Uterus (tissue), 4 donors: ENCODE results near the gene RCAN2. TPM values are rescaled to one million over a fixed set of nuclear protein-coding genes. Genes with fewer than 3 reads are reported as not detected.

ENCODE experiments used
- DNase-seq, 2 donors: peaks; one replicate each; pipeline ENCODE4 v3.0.0-alpha.2; 2019 to 2020
- H3K27ac ChIP-seq, 2 donors: fragments of 200-600 bp; sonication (generic); 1 replicate in 1 of 2; 2 replicates in 1 of 2; pipeline ENCODE4 v1.5.1; 2016 to 2018
- H3K27me3 ChIP-seq, 2 donors: fragments of 200-600 bp; sonication (generic); one replicate each; pipeline ENCODE4 v1.5.1; 2018 to 2019; ENCODE audit warnings: control low read depth in 1 of 2
- H3K36me3 ChIP-seq, 2 donors: fragments of 200-600 bp; sonication (generic); one replicate each; pipeline ENCODE4 v1.5.1; 2019; ENCODE audit warnings: control low read depth in 1 of 2
- H3K4me1 ChIP-seq, 2 donors: fragments of 200-600 bp; sonication (generic); one replicate each; pipeline ENCODE4 v1.5.1; 2018 to 2019; ENCODE audit warnings: control low read depth in 1 of 2
- H3K4me3 ChIP-seq, 2 donors: fragments of 200-600 bp; sonication (generic); 1 replicate in 1 of 2; 2 replicates in 1 of 2; pipeline ENCODE4 v1.5.1; 2018 to 2019; ENCODE audit warnings: mild to moderate bottlenecking in 1 of 2
- H3K9me3 ChIP-seq, 2 donors: fragments of 200-600 bp; sonication (generic); one replicate each; pipeline ENCODE4 v1.5.1; 2019; ENCODE audit warnings: control low read depth in 1 of 2
- POLR2A ChIP-seq, 2 donors: fragments of 450-650 bp; IDR thresholded peaks; one replicate each; pipeline ENCODE4 v1.6.1; 2016; ENCODE audit warnings: antibody characterized with exemption in 2 of 2, mild to moderate bottlenecking in 1 of 2, moderate library complexity in 1 of 2
- intact Hi-C: fragments of 100-400 bp; cut with DNase I; formaldehyde crosslinking; loops from one replicate; pipeline ENCODE4 v1.15.1; 2023; ENCODE audit warnings: low total_unique reads
- total RNA-seq, 4 donors: library from RNA; depleted of rRNA in 3 of 4; stranded (reverse); fragments of >200 nt in 3 of 4; gene quantifications; one replicate each; pipeline versions ENCODE4 v1.1.0 to v1.2.4, GENCODE V29; 2014 to 2023
- TF ChIP-seq, protein P1 (sequence below), 4 experiments: fragments of 200-600 bp in 2 of 4; fragments of 450-650 bp in 2 of 4; sonication (generic) in 2 of 4; IDR thresholded peaks; one replicate each; pipeline ENCODE4 v1.5.1; 2016 to 2019; ENCODE audit warnings: antibody characterized with exemption in 4 of 4, mild to moderate bottlenecking in 2 of 4, moderate library complexity in 1 of 4
- donor health status: DM: yes; HTN: yes; CAD: no.

RCAN2 gene
- 10 to 100 TPM in 2 of 4 donors, 1 to 10 TPM in 2; 3.0 to 36.4 (median 16.3) TPM for total RNA-seq

DNA sequence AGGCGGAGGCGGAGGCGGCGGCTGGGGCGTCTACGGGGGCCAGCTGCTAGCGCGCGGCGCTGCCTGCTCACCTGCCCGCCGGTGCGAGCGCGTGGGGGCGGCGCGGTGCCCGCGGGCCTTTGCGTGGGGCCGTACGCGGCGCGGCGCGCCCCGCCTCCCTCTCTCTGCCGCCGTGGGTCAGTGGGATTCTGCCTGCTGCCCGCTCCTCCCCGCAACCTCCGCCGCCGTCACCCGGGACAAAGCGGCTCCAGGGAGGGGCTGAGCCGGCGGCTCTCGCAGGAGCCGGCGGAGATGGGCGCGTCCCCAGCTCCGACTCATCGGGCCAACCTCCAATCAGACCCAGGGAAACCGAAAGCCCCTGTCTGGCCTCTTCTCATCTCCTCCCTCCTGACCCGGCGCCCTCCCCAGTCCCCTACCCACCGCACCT lies at the start of gene RCAN2:
TSS of gene RCAN2 (minus strand) at position 249 of the 427 bp plus-strand sequence.
- intact Hi-C loops, result no loop called here
- DNase-seq, result peak; percentile 59 to 62

DNA sequence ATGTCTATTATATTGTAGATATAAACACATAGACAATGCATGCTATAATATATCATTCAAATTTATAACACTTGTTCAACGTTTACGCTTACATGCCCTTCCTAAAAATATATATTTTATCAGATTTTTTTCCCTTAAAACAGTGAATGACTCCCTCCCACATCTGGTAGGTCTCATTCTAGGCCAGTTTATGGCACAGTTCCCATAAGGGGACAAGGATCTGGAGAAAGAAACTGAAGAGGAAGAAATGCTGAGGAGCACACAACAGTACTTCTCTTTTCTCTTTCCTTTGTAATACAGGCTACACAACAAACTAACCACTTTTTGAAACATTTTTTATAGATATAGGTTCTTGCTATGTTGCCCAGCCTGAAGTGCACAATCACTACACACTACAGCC lies 48.6 kb upstream of the RCAN2 start:
- no peaks in the 10 kb centered on the region for H3K36me3 ChIP-seq
- no peak overlapping the region for H3K27ac ChIP-seq
- no peak for DNase-seq
- no peaks in the 10 kb centered on the region for H3K4me1 ChIP-seq
- intact Hi-C loops, result no loop called here
- no peaks in the 10 kb centered on the region for H3K27me3 ChIP-seq
- H3K4me3 ChIP-seq, result no peak overlapping the region
- TF ChIP-seq POLR2A (IDR thresholded peaks at IDR 0.05), result no peak
- TF ChIP-seq, protein P1, sequence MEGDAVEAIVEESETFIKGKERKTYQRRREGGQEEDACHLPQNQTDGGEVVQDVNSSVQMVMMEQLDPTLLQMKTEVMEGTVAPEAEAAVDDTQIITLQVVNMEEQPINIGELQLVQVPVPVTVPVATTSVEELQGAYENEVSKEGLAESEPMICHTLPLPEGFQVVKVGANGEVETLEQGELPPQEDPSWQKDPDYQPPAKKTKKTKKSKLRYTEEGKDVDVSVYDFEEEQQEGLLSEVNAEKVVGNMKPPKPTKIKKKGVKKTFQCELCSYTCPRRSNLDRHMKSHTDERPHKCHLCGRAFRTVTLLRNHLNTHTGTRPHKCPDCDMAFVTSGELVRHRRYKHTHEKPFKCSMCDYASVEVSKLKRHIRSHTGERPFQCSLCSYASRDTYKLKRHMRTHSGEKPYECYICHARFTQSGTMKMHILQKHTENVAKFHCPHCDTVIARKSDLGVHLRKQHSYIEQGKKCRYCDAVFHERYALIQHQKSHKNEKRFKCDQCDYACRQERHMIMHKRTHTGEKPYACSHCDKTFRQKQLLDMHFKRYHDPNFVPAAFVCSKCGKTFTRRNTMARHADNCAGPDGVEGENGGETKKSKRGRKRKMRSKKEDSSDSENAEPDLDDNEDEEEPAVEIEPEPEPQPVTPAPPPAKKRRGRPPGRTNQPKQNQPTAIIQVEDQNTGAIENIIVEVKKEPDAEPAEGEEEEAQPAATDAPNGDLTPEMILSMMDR (IDR thresholded peaks at IDR 0.05), result no peak
- H3K9me3 ChIP-seq, result no peaks in the 10 kb centered on the region

More for the DNA sequence above, at the start of gene RCAN2:
- H3K27ac ChIP-seq, result peak within 1 kb of the TSS; percentile 84 to 88
- TF ChIP-seq, protein P1 (IDR thresholded peaks at IDR 0.05), result no peak
- TF ChIP-seq POLR2A (IDR thresholded peaks at IDR 0.05), result peak; percentile 30 to 55
- H3K36me3 ChIP-seq, result no peaks in the 10 kb centered on the region
- no peaks in the 10 kb centered on the region for H3K27me3 ChIP-seq
- peaks cover 0 to 6% of the 10 kb centered on the region in 2 donors for H3K4me1 ChIP-seq
- no peaks in the 10 kb centered on the region for H3K9me3 ChIP-seq
- peak within 1 kb of the TSS; percentile 64 to 71 for H3K4me3 ChIP-seq

DNA sequence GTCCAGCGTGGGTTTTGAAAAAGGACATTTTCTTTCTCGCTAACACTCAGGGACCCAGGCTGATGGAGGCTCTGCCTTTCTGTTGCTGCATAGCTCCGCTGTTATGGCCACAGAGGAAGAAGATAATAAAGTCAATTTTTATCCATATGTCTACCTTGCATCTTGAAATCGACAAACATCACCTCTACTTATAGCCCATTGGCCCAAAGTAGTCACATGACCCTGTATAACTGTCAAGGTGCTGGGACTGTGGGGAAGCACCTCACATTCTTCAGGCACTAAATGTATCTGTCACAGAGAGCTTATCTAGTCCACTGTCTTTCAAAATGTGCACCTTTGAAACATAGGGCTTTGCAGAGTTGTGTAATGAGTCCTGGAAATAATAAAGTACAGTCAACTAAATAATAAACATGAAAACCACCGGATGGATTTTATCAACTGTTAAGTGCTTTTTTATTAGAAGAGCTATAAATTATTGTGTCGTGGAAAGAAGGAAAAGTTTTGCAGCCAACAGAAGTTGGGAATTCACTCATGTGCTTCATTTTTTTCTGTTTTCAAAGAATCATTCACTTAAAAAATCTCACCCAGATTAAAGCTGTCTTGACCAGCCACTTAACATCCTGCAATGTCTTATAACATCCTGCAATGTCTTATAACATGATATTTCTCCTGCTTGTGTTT lies 47.7 kb upstream of the RCAN2 start:
- Histone ChIP-seq H3K27me3 (no peaks in the 10 kb centered on the region), H3K4me3 (no peak overlapping the region), H3K27ac (no peak overlapping the region), H3K4me1 (no peaks in the 10 kb centered on the region), H3K36me3 (no peaks in the 10 kb centered on the region), H3K9me3 (no peaks in the 10 kb centered on the region)
- no peak for DNase-seq
- intact Hi-C loops, result no loop called here
- TF ChIP-seq POLR2A (IDR thresholded peaks at IDR 0.05), result no peak
- TF ChIP-seq, protein P1 (IDR thresholded peaks at IDR 0.05), result no peak

DNA sequence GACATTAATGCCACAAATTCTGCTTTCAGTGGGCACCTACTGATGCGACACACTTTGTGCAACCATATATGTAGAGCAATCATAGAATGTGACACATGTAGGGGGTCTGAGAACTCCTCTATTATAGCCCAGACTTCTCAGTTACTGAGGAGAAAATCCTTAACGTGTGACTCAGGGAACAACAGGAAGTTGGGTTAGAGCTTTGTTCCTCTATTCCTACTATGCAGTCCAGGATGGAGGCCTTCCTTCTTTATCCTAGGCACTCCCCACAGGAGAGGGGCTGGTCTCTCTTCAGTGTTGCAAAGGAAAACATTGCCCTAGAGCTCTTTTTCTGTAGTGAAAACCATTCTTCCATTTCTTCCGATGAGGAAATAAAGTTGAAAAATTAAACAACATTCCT lies 39.6 kb upstream of the RCAN2 start:
- intact Hi-C loops, result no loop called here
- no peaks in the 10 kb centered on the region for H3K4me1 ChIP-seq
- no peak overlapping the region for H3K4me3 ChIP-seq
- no peaks in the 10 kb centered on the region for H3K9me3 ChIP-seq
- no peak for DNase-seq
- H3K36me3 ChIP-seq, result no peaks in the 10 kb centered on the region
- TF ChIP-seq POLR2A (IDR thresholded peaks at IDR 0.05), result no peak
- TF ChIP-seq, protein P1 (IDR thresholded peaks at IDR 0.05), result no peak
- no peaks in the 10 kb centered on the region for H3K27me3 ChIP-seq
- no peak overlapping the region for H3K27ac ChIP-seq

DNA sequence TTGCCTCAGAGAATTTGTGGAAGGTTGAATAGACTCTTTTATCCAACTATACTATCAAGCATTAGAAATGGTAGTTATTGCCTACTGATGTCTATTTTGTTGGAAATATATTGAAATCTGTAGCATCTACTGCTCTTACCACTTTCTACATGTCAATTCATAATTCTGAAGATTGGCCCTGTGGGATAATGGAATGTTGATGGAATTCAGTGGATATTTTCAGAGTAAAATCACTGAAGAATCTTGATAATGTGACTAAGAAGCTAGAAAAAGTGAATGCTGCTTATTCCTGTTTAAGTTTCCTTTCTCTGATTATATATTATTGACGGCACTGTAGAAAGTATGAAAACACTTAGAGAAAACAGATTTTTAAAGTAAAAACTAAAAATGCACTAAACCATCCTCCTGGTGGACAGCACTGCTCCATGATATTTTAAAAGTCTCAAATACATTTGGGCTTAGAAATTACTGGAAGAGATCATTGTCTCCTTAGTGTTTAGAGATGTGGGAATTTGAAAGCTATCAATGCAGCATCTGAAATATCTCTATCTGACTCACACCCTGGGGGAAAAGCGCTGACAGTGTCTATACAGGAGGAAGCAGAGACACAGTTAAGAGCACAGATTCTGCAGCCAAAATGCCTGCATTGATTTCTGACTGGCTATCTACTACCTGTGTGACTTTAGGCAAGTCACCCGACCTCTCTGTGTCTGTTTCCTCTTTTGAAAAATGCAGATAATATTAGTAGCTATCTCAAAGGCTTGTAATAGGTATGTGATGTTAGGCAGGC lies 37.9 kb upstream of the RCAN2 start:
- no peak overlapping the region for H3K27ac ChIP-seq
- no peak for DNase-seq
- intact Hi-C loops, result no loop called here
- no peak for TF ChIP-seq POLR2A (IDR thresholded peaks at IDR 0.05)
- no peaks in the 10 kb centered on the region for H3K36me3 ChIP-seq
- H3K4me3 ChIP-seq, result no peak overlapping the region
- H3K4me1 ChIP-seq, result no peaks in the 10 kb centered on the region
- H3K27me3 ChIP-seq, result no peaks in the 10 kb centered on the region
- no peaks in the 10 kb centered on the region for H3K9me3 ChIP-seq
